ENCODE data around the gene ADK.

The ADK gene

DNA sequence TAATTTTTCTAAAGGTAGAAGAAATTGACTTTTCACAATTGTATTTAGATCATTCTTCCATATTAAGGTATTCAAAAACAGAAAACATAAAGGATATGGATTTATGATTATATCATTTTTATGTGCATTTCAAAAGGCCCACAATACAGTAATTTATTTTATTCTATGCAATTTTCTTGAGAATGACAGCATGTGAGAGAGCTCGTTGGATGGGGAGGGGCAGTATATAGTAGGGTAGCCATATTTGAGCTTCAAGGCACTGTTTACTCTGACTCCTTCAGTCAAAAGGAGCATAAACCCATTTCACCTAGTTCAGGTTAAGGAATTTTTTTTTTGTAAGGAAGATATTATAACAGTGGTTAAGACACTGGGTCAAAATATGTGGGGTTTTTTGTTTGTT, 534.5 kb downstream of the ADK start:
- DNase-seq = no peak

DNA sequence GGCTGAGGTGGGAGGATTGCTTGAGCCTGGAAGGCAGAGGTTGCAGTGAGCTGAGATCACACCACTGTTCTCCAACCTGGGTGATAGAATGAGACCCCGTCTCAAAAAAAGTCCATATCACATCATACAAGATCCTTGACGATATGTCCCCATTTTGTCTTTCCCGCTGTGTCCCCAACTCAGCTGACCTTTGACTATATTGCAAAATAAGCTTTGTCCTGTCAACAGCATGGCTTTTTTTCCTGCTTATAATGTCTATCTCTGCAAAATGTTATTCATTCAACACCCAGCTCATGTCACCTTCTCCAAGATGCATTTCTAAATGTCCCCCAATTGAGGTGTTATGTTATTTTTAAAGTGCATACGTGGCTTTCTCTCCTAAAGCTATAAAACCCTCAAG, 539.4 kb downstream of the ADK start:
- no peak for DNase-seq

DNA sequence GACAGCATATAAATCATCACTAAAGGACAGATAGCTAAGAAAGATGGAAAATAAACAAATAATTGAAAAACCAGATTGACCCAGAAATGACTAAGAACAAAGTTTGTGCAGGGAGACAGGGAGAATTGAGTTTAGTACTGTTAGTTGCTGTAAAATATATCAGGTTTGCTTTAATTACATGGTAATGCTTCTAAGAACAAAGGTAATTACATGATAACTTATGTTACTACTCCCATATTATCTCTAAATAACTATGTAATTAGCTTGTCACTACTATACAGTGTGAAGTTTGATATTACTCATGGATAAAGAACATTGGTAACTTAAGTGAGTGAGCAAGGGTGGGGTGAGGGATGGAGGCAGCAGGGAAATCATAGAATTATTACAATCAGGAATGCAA, 540.1 kb downstream of the ADK start:
- no peak for DNase-seq

DNA sequence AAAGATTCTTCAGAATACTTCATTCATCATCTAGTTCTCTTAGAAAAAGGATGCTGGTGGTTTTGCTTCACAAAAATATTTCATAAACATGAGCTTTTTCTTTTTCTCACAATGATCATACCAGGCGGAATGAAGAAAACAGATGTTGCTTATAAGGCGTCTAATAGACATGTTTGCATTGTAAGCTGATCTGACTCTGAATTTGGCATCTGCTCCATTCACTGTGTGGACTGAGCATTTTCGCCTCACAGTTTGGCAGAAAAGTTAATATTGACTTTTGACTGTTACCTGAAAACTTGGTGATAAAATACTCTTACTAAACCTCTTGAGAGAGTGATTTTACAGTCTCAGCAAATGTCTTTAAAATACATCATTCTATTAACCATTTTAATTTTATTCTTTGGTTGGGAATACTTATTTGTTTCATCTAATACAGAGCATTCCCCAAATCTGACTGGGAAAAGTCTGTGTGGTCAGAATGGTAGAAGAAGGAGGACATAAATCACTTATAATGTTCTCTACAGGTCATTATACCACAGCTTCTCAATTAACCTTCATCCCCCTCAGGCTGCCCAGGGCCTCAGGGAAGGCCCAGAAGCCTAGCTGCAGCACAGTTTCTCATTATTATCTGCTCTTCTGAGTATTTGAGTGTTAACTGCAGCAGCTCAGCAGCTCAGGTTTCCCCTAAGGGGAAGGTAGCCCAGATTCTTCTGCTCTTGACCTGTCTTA, 553.8 kb downstream of the ADK start:
- DNase-seq = no peak

DNA sequence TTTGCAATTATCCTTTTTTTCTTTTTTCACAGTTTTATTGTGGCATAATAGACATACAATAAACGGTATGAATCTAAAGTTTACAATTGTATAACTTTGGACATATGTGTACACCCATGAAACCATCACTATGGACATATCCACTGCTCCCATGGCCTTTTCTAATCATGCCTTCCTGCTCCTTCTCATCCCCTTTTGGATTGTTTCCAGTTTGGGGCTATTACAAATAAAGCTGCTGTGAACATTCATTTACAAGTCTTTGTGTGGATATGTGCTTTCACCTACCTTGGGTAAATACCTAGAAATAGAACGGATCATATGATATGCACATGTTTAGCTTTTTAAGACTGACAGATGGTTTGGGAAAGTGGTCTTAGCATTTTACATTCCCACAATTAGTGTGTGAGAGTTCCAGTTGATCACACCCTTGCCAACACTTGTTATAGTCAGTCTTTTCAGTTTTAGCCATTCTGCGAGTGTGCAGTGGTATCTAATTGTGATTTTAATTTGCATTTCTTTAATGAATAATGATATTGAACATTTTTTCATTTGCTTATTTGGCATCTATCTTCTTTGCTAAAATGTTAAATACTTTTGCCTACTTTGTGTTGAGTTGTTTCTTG, 554.4 kb downstream of the ADK start:
- no peak for DNase-seq

DNA sequence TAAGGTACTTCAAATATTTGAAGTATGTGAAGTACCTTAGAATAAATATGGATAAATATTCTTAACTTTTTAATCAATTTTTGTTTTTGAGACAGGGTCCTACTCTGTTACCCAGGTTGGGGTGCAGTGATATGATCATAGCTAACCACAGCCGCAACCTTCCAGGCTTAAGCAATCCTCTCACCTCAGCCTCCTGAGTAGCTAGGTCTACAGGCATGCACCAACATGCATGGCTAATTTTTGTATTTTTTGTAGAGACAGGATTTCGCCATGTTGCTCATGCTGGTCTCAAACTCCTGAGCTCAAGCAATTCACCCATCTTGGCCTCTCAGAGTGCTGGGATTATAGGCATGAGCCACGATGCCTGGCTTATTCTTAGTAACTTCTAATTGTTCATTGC, 555.9 kb downstream of the ADK start:
- no peak for DNase-seq

DNA sequence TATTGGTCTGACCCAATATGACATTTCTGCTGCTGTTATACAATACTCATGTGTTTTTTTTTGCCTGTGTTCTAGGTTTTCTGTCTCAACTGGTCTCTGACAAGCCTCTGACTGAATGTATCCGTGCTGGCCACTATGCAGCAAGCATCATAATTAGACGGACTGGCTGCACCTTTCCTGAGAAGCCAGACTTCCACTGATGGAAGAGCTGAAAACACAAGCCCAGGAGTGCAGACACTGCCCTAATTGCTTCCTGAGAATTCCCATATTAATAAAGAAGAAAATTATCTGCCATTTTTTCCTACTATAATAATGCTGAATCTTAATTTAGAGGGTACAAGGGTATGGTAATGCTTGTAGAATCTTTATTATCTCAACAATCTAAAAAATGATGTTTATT, 557.2 kb downstream of the ADK start:
- DNase-seq = no peak

DNA sequence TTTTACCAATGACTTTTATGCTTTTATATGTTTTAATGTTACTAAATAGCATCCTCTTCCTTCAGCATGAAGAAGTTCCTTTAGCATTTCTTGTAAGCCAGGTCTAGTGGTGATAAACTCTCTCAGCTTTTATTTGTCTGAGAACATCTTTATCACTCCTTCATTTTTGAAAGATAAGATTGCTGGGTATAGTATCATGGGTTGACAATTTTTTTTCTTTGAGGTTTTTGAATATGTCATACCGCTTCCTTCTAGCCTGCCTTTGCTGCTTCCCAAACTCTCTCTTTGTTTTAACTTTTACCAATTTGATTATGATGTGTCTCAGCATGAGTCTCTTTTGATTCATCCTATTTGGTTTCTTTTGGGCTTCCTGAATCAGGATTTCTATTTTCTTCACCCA, 567.2 kb downstream of the ADK start:
- peak in 1 of 2 experiments; percentile 13 for DNase-seq

DNA sequence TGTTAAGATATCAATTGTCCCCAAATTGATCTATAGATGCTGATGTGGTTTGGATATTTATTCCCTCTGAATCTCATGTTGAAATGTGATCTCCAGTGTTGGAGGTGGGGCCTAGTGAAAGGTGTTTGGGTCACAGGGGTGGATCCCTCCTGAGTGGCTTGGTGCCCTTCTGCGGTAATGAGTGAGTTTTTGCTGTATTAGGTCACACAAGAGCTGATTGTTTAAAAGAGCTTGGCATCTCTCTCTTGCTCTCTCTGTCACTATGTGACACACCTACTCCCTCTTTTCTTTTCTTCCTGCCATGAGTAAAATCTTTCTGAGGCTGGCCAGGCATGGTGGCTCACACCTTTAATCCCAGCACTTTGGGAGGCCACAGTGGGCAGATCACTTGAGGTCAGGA, 577.2 kb downstream of the ADK start:
- no peak for DNase-seq

DNA sequence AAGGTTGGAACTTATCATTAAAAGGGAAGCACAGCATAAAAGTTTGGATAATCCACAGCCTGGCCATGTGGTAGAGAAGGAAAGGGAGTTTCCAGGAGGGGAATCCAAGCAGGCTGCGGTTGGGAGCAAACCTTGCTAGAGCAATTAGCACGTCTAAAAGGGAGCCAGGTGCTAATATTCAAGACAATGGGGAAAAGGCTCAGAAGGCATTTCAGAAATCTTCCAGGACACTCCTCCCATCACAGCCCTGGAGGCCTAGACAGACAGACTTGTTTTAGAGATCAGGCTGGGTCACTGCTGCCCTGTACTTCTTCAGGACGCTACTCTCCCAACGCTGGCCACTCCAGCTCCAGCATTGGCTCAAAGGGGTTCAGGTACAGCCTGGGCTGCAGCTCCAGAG, 579.2 kb downstream of the ADK start:
- no peak for DNase-seq

DNA sequence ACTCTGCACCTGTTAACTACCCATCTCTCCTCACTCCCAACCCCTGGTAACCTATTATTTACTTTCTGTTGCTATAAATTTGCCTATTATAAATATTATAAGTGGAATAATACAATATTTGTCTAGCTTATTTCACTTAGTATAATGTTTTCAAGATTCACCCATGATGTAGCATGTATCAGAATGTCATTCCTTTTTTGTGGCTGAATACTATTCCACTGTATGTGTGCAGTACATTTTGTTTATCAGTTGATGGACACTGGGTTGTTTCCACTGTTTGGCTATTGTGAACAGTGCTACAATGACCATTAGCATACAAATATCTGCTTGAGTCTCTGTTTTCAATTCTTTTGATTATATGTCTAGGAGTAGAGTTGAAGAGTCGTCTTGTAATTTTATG, 582.6 kb downstream of the ADK start:
- DNase-seq = no peak

DNA sequence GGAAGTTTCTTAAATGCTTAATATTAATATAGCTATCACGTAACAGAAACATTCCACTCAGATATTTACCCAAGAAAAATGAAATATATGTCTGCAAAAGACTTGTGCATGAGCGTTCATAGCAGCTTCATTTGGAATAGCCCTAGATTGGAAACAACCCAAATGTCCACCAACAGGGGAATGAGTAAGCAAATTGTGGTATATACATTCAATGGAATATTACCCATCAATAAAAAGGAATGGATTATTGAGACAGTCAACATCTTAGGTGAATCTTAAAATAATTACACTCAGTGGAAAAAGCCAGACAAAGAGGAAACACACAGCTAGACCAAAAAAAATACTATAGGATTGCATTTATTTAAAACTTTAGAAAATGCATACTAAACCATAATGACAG, 585.0 kb downstream of the ADK start:
- no peak for DNase-seq

DNA sequence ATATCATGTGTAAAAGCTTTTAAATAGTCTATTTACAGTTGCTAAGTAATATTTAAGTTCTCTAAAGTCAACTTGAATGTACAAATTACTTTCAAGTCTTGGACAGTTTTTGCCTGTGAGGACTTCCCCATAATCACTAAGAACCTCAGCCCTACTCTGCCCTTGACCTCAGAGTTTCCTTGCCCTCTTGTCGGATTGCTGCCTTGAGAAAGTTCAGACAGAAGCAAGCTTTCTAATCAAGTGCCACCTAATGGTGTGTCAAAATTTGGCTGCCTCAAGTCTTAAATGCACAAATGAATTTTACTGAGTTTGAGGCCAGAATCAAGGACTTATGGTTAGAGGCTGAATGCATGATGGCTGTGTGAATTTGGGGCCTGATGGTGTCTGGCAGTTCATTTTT, 587.0 kb downstream of the ADK start:
- peak; percentile 87 to 89 for DNase-seq

DNA sequence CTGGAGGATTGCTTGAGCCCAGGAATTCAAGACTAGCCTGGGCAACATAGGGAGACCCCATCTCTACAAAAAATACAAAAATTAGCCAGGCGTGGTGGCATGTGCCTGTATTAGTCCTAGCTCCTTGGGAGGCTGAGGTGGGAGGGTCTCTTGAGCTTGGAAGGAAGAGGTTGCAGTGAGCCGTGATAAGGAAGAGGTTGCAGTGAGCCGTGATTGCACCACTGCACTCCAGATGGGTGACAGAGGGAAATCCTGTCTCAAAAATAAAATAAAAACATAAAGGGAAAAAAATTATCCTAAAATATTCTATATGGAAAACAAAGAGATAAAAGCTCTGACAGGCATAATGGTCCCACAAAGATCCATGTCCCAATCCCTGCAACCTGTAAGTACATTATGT, 587.5 kb downstream of the ADK start:
- peak; percentile 75 to 84 for DNase-seq

DNA sequence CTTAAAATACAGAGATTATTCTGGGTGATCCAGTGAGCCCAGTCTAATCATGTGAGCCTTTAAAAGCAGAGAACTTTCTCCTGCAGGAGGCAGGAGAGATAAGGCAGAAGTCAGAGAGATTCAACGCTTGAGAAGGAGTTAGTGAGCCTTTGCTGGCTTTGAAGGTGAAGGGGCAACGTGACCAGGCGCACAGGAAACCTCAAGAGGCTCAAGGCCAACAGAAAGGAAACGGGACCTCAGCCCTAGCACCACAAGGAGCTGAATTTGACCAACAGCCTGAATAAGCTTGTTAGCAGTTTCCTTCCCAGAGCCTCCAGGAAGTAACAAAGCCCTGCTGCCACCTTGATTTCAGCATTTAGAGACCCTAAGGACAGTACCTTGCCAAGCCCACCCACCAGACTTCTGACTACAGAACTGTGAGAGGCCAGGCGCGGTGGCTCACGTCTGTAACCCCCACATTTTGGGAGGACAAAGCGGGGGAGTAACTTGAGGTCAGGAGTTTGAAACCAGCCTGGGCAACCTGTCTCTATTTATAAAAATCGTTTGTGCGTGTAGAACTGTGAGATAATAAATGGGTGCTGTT, 588.1 kb downstream of the ADK start:
- DNase-seq = peak; percentile 100

DNA sequence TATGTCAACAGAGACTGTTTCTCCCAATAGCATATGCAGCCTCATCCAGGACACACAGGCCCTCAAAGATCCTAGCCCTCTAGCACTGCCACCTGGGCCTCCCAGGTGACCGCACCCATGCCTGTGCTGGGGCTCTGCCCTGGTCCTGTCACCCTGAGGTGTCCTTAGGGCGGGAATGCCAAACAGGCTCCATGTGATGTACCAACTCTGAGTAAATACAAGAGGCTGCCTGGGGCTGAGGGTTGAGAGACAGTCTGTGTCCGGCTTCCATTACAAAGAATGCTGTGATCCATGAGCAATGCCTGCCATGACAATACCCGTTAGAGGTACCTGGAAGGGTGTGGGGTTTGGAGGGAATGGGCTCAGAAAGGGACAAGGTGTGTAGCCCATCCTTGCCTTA, 592.4 kb downstream of the ADK start:
- no peak for DNase-seq

DNA sequence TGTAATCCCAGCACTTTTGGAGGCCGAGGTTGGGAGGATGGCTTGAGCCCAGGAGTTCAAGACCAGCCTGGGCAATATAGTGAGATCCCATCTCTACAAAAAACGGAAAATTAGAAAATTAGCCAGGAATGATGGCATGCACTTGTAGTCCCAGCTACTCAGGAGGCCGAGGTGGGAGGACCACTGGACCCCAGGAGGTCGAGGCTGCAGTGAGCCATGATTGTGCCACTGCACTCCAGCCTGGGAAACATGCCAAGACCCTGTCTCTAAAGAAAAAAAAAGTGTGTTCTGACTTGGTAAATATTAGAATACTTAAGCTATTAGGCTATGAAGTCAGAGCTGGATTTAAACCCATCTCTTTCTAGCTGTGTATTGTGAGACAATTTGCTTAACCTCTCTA, 594.4 kb downstream of the ADK start:
- DNase-seq = no peak

DNA sequence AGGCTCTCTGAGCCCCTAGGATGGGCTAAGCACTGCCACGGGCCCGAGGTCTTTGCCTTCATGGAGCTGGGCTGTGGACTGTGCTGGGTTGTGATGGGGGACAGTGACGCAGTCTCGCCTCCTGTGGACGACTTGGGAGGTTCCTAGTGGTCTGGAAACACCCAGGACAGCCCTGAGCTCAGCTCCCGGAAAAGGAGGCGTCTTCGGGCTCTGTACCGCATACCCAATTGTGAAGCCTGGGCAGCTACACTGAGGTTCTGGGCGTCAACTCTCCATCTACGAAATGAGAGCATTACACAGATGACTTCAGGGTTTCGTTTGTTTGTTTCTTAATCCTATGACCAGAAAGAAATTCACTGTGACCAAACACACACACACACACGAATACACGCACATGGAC, 595.8 kb downstream of the ADK start:
- DNase-seq = no peak

DNA sequence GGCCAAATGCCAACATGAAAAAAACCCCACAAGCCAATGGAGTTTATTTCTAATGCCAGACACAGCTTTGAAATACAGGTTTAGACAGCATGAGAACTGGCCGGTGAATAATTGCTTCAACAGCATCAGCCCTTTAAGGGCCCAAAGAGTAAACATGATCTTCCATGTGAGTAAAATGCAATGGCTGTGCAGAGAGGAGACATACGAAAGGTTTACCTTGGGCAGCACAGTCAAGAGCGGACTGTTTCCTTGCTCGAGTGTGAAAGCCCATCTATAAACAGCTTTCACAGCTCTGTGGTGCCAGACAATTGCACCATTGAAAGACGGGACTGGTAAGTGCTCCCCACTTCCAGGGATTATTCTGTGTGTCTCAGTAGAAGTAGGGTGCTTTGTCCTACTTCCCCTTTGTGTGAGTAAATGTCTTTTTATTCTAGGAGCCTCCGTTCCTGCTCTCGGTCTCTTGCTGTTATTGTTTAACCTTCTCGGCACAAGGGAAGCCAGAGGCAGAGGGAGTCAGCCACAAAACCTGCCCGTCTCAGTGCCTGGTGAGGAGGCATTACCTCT, 597.5 kb downstream of the ADK start:
- DNase-seq = peak; percentile 50 to 74

DNA sequence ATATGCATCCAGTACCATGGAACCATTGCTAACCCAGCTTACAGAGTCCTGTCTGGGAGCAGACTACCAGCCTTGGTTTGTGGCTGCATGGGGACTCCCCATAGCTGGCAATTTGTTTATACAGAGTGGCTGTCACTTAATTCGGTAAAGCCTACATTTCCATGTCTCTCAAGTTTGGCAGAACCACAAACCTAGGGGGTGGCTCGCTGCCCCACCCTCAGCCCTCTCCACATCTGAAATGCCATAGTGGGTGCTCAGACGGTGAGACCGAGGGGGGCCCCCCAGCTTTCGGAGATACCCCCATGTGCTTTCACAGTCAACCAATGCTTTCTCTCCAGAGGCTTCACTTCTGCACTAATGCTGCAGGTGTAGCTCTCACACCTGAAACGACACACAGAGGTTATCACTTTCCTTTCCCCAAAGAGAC, 599.8 kb downstream of the ADK start:
- DNase-seq = no peak

DNA sequence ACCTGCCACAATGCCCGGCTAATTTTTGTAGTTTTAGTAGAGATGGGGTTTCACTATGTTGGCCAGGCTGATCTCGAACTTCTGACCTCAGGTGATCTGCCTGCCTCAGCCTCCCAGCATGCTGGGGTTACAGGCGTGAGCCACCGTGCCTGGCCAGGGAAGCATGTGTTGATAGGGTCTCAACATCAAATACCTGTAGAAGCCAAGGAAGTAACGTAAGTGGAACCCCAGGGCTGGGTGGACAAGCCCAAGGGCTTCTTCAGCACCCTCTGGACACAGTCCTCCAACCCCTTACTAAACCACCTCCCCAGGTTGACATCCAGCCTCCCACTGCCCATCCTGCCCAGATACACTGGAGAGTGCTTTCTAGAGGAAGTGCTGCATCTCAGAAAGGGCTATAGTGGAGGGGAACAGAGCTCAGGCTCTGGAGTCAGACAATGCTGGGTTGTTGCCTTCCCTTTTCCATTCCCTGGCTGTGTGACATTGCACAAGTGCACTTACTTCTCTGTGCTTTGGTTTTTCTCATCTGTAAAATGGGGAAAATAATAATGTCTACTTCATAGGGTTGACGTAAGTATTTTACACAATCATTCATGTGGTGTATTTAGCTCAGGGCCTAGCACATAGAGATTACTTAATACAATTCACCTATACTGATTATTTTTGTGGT, 601.5 kb downstream of the ADK start:
- peak; percentile 25 to 35 for DNase-seq

DNA sequence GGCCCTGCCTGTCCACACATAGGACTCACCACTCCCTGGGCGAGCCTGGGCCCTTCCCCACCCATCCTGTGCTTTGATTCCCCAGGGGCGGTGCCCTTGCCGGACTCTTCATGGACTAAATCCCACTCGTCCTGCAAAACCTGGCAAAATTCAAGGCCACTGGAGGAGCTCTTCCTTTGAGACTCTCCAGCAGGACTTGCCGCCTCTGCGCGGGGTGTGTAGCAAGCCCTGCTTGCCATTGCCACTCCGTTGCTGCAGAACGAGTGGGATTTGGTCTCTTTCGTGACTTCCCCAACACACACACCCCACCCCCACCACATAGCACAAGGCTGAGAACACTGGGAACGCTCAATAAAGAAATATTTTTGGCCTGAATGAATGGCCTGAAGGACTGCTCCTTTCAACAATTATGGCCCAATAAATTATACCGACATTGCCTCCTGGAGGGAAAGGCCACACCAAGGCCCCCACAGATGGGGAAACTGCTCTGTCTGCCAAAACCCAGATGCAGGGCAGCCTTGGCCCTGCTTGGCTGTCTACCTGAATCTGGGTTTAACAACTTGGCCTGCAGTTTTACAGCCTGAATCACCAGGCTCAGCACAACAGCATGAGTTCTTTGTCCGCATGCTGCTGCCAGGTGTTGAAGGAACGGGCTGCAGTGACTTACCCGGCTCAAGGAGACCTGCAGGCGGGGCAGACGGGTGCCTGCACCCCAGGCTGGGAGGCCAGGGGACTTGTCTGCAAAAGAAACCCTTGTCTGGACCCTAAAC, 602.6 kb downstream of the ADK start:
- no peak for DNase-seq

DNA sequence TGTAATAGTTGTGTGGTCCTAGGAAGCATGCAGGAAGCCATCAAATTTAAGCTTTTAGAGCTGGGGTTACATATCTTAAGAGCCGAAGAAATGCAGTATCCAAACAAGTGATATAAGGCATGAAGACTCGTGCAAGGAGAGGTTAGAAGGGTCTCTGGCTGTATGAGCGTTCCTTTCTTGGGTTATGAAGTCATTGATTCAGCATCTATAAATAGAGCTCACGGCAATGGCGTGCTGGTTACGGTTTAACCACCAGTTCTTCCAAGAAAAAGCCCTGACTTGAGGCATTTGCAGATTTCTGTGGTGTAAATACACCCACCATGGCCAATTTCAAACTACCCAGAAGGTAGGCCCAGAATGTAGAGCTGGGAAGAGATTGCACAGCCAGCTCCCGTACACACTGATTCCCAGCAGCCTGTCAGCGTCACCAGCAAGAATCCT, 603.4 kb downstream of the ADK start:
- DNase-seq = no peak

Data from Kasumi-1 (cell line).